EL (cell line): ENCODE measurements around the gene CIPC.

Experiments used
- DNase-seq: peaks from one replicate; pipeline ENCODE4 v3.0.0-alpha.2; 2016

The CIPC gene

GRCh38 chr14:77128414-77128891, 30.4 kb downstream of the CIPC start:
- DNase-seq = peak; percentile 37

- DNase-seq = no peak
Measured at GRCh38 chr14:77130386-77130785, 32.3 kb downstream of the CIPC start.

GRCh38 chr14:77131206-77131605, 33.1 kb downstream of the CIPC start:
- DNase-seq = no peak

GRCh38 chr14:77131871-77132486, 33.9 kb downstream of the CIPC start:
- no peak for DNase-seq

- peak; percentile 42 for DNase-seq
Measured at GRCh38 chr14:77133720-77134338, 35.8 kb downstream of the CIPC start.

- DNase-seq = no peak
Measured at GRCh38 chr14:77139022-77139421, 41.0 kb downstream of the CIPC start.

- DNase-seq = peak; percentile 44
Measured at GRCh38 chr14:77139540-77140358, 41.7 kb downstream of the CIPC start.

- no peak for DNase-seq
Measured at GRCh38 chr14:77140359-77141213, 42.5 kb downstream of the CIPC start.

GRCh38 chr14:77141214-77142004, 43.4 kb downstream of the CIPC start, which contains the start of gene ZDHHC22:
Gene ZDHHC22, minus strand, starts transcription at chr14:77141791. Its CDS starts 2,053 bp downstream, at chr14:77139738.
- DNase-seq = peak; percentile 35

- no peak for DNase-seq
Measured at GRCh38 chr14:77142005-77142800, 44.1 kb downstream of the CIPC start.

GRCh38 chr14:77143071-77143470, 45.0 kb downstream of the CIPC start:
- no peak for DNase-seq

- DNase-seq = no peak
Measured at GRCh38 chr14:77144412-77145115, 46.5 kb downstream of the CIPC start.

GRCh38 chr14:77145975-77146740, 48.1 kb downstream of the CIPC start:
- no peak for DNase-seq

GRCh38 chr14:77148510-77149231, 50.6 kb downstream of the CIPC start:
- no peak for DNase-seq

- peak; percentile 18 for DNase-seq
Measured at GRCh38 chr14:77151245-77151644, 53.2 kb downstream of the CIPC start.

- peak; percentile 16 for DNase-seq
Measured at GRCh38 chr14:77151918-77152588, 54.0 kb downstream of the CIPC start.

- no peak for DNase-seq
Measured at GRCh38 chr14:77153802-77154201, 55.7 kb downstream of the CIPC start.

- no peak for DNase-seq
Measured at GRCh38 chr14:77154421-77154820, 56.4 kb downstream of the CIPC start.
